Neural cell (in vitro differentiated cells): ENCODE measurements around the gene ZBTB46. TPM values are rescaled to one million over a fixed set of nuclear protein-coding genes. Genes with fewer than 3 reads are reported as not detected.

ENCODE experiments used
- H2AFZ ChIP-seq: fragments of 200-600, 300-800 bp; sonication (generic), shearing (Covaris generic); 2 replicates; pipeline ENCODE4 v1.6.0; 2014; ENCODE audit warnings: low read depth, mild to moderate bottlenecking, antibody characterized with exemption, low read length, moderate library complexity
- H3F3A ChIP-seq: fragments of 200-600 bp; shearing (Covaris generic); 2 replicates; pipeline ENCODE4 v1.6.1; 2016; ENCODE audit warnings: mild to moderate bottlenecking, moderate library complexity, mixed read lengths, antibody characterized with exemption, low read length; ENCODE audit not compliant: insufficient read depth, poor library complexity, severe bottlenecking
- H3K27ac ChIP-seq: fragments of 200-600, 300-800 bp; sonication (generic), shearing (Covaris generic); 2 replicates; pipeline ENCODE4 v1.5.1; 2014; ENCODE audit warnings: mild to moderate bottlenecking, low read length, moderate library complexity
- H3K27me3 ChIP-seq: fragments of 300-800, 200-600 bp; sonication (generic), shearing (Covaris generic); 2 replicates; pipeline ENCODE4 v1.6.0; 2014; ENCODE audit warnings: mild to moderate bottlenecking, low read depth, low read length, moderate library complexity; ENCODE audit not compliant: insufficient read depth
- H3K36me3 ChIP-seq: fragments of 300-800, 200-600 bp; sonication (generic), shearing (Covaris generic); 2 replicates; pipeline ENCODE4 v1.5.1; 2014; ENCODE audit warnings: mild to moderate bottlenecking, antibody characterized with exemption, low read length, moderate library complexity; ENCODE audit not compliant: insufficient read depth
- H3K4me2 ChIP-seq: fragments of 300-800, 200-600 bp; sonication (generic), shearing (Covaris generic); 2 replicates; pipeline ENCODE4 v1.6.0; 2014; ENCODE audit warnings: mild to moderate bottlenecking, low read length
- H3K4me3 ChIP-seq: fragments of 300-800, 200-600 bp; sonication (generic), shearing (Covaris generic); 2 replicates; pipeline ENCODE4 v1.5.1; 2014; ENCODE audit warnings: mild to moderate bottlenecking, low read length, moderate library complexity
- H3K79me2 ChIP-seq: fragments of 200-600 bp; shearing (Covaris generic); replicated peaks from 2 replicates; pipeline ENCODE4 v1.6.0; 2014; ENCODE audit warnings: mild to moderate bottlenecking, low read length, moderate library complexity; ENCODE audit not compliant: insufficient read depth
- H3K9ac ChIP-seq: fragments of 300-800, 200-600 bp; sonication (generic), shearing (Covaris generic); 2 replicates; pipeline ENCODE4 v1.6.1; 2016; ENCODE audit warnings: mild to moderate bottlenecking, low read length, mixed read lengths
- H3K9me2 ChIP-seq: fragments of 200-600 bp; shearing (Covaris generic); 2 replicates; pipeline ENCODE4 v1.6.1; 2016; ENCODE audit warnings: mild to moderate bottlenecking, low read length, mixed read lengths; ENCODE audit not compliant: insufficient read depth
- H3K9me3 ChIP-seq: fragments of 200-600, 300-800 bp; sonication (generic), shearing (Covaris generic); 2 replicates; pipeline ENCODE4 v1.6.1; 2016; ENCODE audit warnings: mild to moderate bottlenecking, mixed run types, low read length, moderate library complexity, mixed read lengths
- H4K20me1 ChIP-seq: fragments of 200-600 bp; shearing (Covaris generic); 2 replicates; pipeline ENCODE4 v1.6.1; 2016; ENCODE audit warnings: mild to moderate bottlenecking, mixed run types; ENCODE audit not compliant: insufficient read depth
- EP300 ChIP-seq: fragments of 450-650 bp; conservative IDR thresholded peaks from 2 replicates; pipeline ENCODE4 v1.6.1; 2014; ENCODE audit warnings: antibody characterized with exemption, mild to moderate bottlenecking, moderate library complexity; ENCODE audit not compliant: poor library complexity, severe bottlenecking
- EZH2 ChIP-seq: fragments of 200-600, 300-800 bp; shearing (Covaris generic), sonication (generic); IDR thresholded peaks from 2 replicates; pipeline ENCODE4 v1.6.1; 2014; ENCODE audit warnings: antibody characterized with exemption, low read length, borderline replicate concordance, mild to moderate bottlenecking; ENCODE audit not compliant: insufficient read depth, poor library complexity, severe bottlenecking
- MXI1 ChIP-seq: fragments of 450-650 bp; conservative IDR thresholded peaks from 2 replicates; pipeline ENCODE4 v1.6.1; 2014; ENCODE audit warnings: antibody characterized with exemption, mild to moderate bottlenecking; ENCODE audit not compliant: poor library complexity, severe bottlenecking
- POLR2AphosphoS5 ChIP-seq: IDR thresholded peaks from 2 replicates; pipeline ENCODE4 v1.6.1; 2012
- RAD21 ChIP-seq: fragments of 450-650 bp; conservative IDR thresholded peaks from 2 replicates; pipeline ENCODE4 v1.6.1; 2014; ENCODE audit warnings: antibody characterized with exemption, mild to moderate bottlenecking, moderate library complexity
- SMC3 ChIP-seq: fragments of 450-650 bp; conservative IDR thresholded peaks from 2 replicates; pipeline ENCODE4 v1.6.1; 2014; ENCODE audit warnings: antibody characterized with exemption, mild to moderate bottlenecking, moderate library complexity; ENCODE audit not compliant: poor library complexity
- TAF1 ChIP-seq: IDR thresholded peaks from 2 replicates; pipeline ENCODE4 v1.6.1; 2012; ENCODE audit warnings: low read depth
- polyA plus RNA-seq: library from polyadenylated mRNA; depleted of rRNA; stranded (reverse); fragments of >200 nt; gene quantifications from 2 replicates; pipeline ENCODE4 v1.2.3, GENCODE V29; 2014
- TF ChIP-seq, protein P1 (sequence below): IDR thresholded peaks from 2 replicates; pipeline ENCODE4 v1.6.1; 2012; ENCODE audit warnings: borderline replicate concordance
- TF ChIP-seq, protein P2 (sequence below): fragments of 450-650 bp; IDR thresholded peaks from 2 replicates; pipeline ENCODE4 v1.5.1; 2014; ENCODE audit warnings: antibody characterized with exemption, mild to moderate bottlenecking, moderate library complexity; ENCODE audit not compliant: poor library complexity, severe bottlenecking

ZBTB46 gene
- polyA plus RNA-seq, 1 donor from 2014 or later: 15.0 TPM

DNA sequence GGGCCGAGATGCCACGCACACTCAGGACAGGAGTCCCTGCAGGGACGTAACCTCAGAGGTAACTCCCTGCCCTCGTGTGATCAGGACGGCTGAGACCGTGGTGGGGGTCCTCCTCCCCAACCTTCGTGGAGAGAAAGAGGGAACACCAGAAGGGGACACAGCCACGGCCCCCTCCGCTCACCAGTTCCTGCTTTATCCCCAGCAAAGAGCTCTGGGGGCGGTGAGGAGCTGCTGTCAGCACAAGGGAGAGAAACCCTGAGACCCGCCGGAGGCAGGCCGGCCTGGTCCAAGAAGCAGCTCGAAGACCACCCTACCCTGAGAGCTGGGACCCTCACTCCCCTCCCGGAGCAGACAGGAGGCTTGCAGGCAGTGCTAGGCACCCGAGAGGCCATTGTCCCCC, 47.1 kb downstream of the ZBTB46 start:
- Histone ChIP-seq H3K79me2 (peaks cover 4% of the 10 kb centered on the region), H3K27ac (no peak overlapping the region), H3K36me3 (no peaks in the 10 kb centered on the region), H3K9me2 (no peaks in the 10 kb centered on the region), H3K27me3 (no peaks in the 10 kb centered on the region), H3K4me3 (no peak overlapping the region), H3K9me3 (no peaks in the 10 kb centered on the region), H3K4me2 (no peak overlapping the region), H4K20me1 (no peaks in the 10 kb centered on the region), H3F3A (peaks cover 3% of the 10 kb centered on the region), H2AFZ (no peak overlapping the region), H3K9ac (no peak overlapping the region)
- TF ChIP-seq EZH2 (no peak), POLR2AphosphoS5 (no peak), SMC3 (no peak), TAF1 (no peak), MXI1 (no peak), EP300 (no peak), RAD21 (no peak)
- TF ChIP-seq, protein P1, sequence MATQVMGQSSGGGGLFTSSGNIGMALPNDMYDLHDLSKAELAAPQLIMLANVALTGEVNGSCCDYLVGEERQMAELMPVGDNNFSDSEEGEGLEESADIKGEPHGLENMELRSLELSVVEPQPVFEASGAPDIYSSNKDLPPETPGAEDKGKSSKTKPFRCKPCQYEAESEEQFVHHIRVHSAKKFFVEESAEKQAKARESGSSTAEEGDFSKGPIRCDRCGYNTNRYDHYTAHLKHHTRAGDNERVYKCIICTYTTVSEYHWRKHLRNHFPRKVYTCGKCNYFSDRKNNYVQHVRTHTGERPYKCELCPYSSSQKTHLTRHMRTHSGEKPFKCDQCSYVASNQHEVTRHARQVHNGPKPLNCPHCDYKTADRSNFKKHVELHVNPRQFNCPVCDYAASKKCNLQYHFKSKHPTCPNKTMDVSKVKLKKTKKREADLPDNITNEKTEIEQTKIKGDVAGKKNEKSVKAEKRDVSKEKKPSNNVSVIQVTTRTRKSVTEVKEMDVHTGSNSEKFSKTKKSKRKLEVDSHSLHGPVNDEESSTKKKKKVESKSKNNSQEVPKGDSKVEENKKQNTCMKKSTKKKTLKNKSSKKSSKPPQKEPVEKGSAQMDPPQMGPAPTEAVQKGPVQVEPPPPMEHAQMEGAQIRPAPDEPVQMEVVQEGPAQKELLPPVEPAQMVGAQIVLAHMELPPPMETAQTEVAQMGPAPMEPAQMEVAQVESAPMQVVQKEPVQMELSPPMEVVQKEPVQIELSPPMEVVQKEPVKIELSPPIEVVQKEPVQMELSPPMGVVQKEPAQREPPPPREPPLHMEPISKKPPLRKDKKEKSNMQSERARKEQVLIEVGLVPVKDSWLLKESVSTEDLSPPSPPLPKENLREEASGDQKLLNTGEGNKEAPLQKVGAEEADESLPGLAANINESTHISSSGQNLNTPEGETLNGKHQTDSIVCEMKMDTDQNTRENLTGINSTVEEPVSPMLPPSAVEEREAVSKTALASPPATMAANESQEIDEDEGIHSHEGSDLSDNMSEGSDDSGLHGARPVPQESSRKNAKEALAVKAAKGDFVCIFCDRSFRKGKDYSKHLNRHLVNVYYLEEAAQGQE: no peak
- TF ChIP-seq, protein P2, sequence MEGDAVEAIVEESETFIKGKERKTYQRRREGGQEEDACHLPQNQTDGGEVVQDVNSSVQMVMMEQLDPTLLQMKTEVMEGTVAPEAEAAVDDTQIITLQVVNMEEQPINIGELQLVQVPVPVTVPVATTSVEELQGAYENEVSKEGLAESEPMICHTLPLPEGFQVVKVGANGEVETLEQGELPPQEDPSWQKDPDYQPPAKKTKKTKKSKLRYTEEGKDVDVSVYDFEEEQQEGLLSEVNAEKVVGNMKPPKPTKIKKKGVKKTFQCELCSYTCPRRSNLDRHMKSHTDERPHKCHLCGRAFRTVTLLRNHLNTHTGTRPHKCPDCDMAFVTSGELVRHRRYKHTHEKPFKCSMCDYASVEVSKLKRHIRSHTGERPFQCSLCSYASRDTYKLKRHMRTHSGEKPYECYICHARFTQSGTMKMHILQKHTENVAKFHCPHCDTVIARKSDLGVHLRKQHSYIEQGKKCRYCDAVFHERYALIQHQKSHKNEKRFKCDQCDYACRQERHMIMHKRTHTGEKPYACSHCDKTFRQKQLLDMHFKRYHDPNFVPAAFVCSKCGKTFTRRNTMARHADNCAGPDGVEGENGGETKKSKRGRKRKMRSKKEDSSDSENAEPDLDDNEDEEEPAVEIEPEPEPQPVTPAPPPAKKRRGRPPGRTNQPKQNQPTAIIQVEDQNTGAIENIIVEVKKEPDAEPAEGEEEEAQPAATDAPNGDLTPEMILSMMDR: no peak

DNA sequence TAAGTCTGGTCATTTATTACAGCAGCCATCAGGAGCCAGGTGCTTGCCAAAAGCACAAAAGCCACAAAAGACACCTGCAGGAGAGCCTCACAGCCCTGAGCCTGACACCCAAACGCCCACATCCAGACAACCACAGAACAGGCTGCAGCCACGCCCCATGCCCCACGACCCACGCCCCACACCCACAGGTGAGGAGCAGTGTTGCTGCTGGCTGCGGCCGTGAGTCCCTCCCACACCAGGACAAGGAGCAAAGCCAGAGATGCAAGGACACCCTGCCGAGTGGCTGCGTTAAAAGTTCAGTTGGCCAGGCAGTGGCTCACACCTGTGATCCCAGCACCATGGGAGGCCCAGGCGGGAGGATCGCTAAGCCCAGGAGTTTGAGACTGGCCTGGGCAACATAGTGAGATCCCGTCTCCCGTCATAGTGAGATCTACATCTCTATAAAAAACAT, 48.5 kb downstream of the ZBTB46 start:
- peaks cover 6% of the 10 kb centered on the region for H3K79me2 ChIP-seq
- TF ChIP-seq, protein P2: no peak
- H3K36me3 ChIP-seq: no peaks in the 10 kb centered on the region
- no peak overlapping the region for H3K4me2 ChIP-seq
- H3K9me3 ChIP-seq: no peaks in the 10 kb centered on the region
- no peak overlapping the region for H2AFZ ChIP-seq
- no peaks in the 10 kb centered on the region for H4K20me1 ChIP-seq
- no peak overlapping the region for H3K9ac ChIP-seq
- no peaks in the 10 kb centered on the region for H3K9me2 ChIP-seq
- H3K27ac ChIP-seq: no peak overlapping the region
- H3K4me3 ChIP-seq: no peak overlapping the region
- peaks cover 3% of the 10 kb centered on the region for H3F3A ChIP-seq
- H3K27me3 ChIP-seq: no peaks in the 10 kb centered on the region
